Nephron progenitor cell (in vitro differentiated cells): ENCODE results near the gene OTUD4.

Experiments
- DNase-seq: peaks from one replicate; pipeline ENCODE4 v3.0.0; 2021
- H3K27ac Mint-ChIP-seq: 2 replicates; pipeline ENCODE4 v1.8.0; 2021; ENCODE audit warnings: mild to moderate bottlenecking, moderate library complexity, mixed read lengths
- H3K27me3 Mint-ChIP-seq: 2 replicates; pipeline ENCODE4 v1.8.0; 2021; ENCODE audit warnings: mild to moderate bottlenecking, low read depth, mixed read lengths; ENCODE audit not compliant: poor library complexity
- H3K36me3 Mint-ChIP-seq: 2 replicates; pipeline ENCODE4 v1.8.0; 2021; ENCODE audit warnings: low read depth, mixed read lengths
- H3K4me1 Mint-ChIP-seq: 2 replicates; pipeline ENCODE4 v1.8.0; 2021; ENCODE audit warnings: mixed read lengths
- H3K4me3 Mint-ChIP-seq: 2 replicates; pipeline ENCODE4 v1.8.0; 2021; ENCODE audit warnings: mild to moderate bottlenecking, moderate library complexity, mixed read lengths
- H3K9me3 Mint-ChIP-seq: 2 replicates; pipeline ENCODE4 v1.8.0; 2021; ENCODE audit warnings: mild to moderate bottlenecking, moderate library complexity, mixed read lengths
- CTCF ChIP-seq: fragments of 200-600 bp; sonication (generic); IDR thresholded peaks from 2 replicates; pipeline ENCODE4 v1.5.0; 2021; ENCODE audit warnings: antibody characterized with exemption

OTUD4 gene

GRCh38 chr4:145130130-145130529 is 50.3 kb downstream of the OTUD4 start:
- Mint-ChIP-seq H3K27ac (peak overlapping the region; percentile 29), H3K27me3 (no peaks in the 10 kb centered on the region), H3K4me1 (peaks cover 5% of the 10 kb centered on the region), H3K36me3 (peaks cover 42% of the 10 kb centered on the region), H3K4me3 (no peak overlapping the region), H3K9me3 (no peaks in the 10 kb centered on the region)
- no peak for TF ChIP-seq CTCF
- DNase-seq, result no peak

- no peaks in the 10 kb centered on the region for H3K27me3 Mint-ChIP-seq
- H3K36me3 Mint-ChIP-seq, result peaks cover 72% of the 10 kb centered on the region
- DNase-seq, result no peak
- TF ChIP-seq CTCF, result no peak
- peak overlapping the region; percentile 30 for H3K27ac Mint-ChIP-seq
- H3K4me1 Mint-ChIP-seq, result no peaks in the 10 kb centered on the region
- H3K4me3 Mint-ChIP-seq, result no peak overlapping the region
- H3K9me3 Mint-ChIP-seq, result no peaks in the 10 kb centered on the region
Measured at GRCh38 chr4:145125396-145125795, 55.0 kb downstream of the OTUD4 start.

GRCh38 chr4:145108128-145108527 is 72.3 kb downstream of the OTUD4 start:
- Mint-ChIP-seq H3K27me3 (no peaks in the 10 kb centered on the region), H3K4me3 (no peak overlapping the region), H3K9me3 (no peaks in the 10 kb centered on the region), H3K4me1 (no peaks in the 10 kb centered on the region), H3K27ac (no peak overlapping the region), H3K36me3 (peaks cover 50% of the 10 kb centered on the region)
- DNase-seq, result no peak
- TF ChIP-seq CTCF, result no peak

- no peak for TF ChIP-seq CTCF
- Mint-ChIP-seq H3K4me3 (no peak overlapping the region), H3K4me1 (no peaks in the 10 kb centered on the region), H3K36me3 (peaks cover 41% of the 10 kb centered on the region), H3K27me3 (no peaks in the 10 kb centered on the region), H3K27ac (no peak overlapping the region), H3K9me3 (no peaks in the 10 kb centered on the region)
- no peak for DNase-seq
Measured at GRCh38 chr4:145107126-145107525, 73.3 kb downstream of the OTUD4 start.

GRCh38 chr4:145103496-145103895 is 76.9 kb downstream of the OTUD4 start:
- no peak overlapping the region for H3K4me3 Mint-ChIP-seq
- H3K27me3 Mint-ChIP-seq, result no peaks in the 10 kb centered on the region
- no peak for DNase-seq
- peaks cover 12% of the 10 kb centered on the region for H3K4me1 Mint-ChIP-seq
- H3K36me3 Mint-ChIP-seq, result peaks cover 12% of the 10 kb centered on the region
- H3K27ac Mint-ChIP-seq, result no peak overlapping the region
- no peak for TF ChIP-seq CTCF
- no peaks in the 10 kb centered on the region for H3K9me3 Mint-ChIP-seq

- H3K27ac Mint-ChIP-seq, result no peak overlapping the region
- no peaks in the 10 kb centered on the region for H3K9me3 Mint-ChIP-seq
- no peak for DNase-seq
- peaks cover 12% of the 10 kb centered on the region for H3K4me1 Mint-ChIP-seq
- TF ChIP-seq CTCF, result no peak
- no peaks in the 10 kb centered on the region for H3K27me3 Mint-ChIP-seq
- peaks cover 12% of the 10 kb centered on the region for H3K36me3 Mint-ChIP-seq
- H3K4me3 Mint-ChIP-seq, result no peak overlapping the region
Measured at GRCh38 chr4:145102619-145103018, 77.8 kb downstream of the OTUD4 start.
